Raji (cell line): Measurements from ENCODE around the gene PFKFB3.

Source experiments
- POLR2A ChIP-seq: IDR thresholded peaks from 2 replicates; pipeline ENCODE4 v1.6.1; 2011; ENCODE audit warnings: low read depth, low read length, control low read depth; ENCODE audit not compliant: insufficient read depth

PFKFB3 gene

GRCh38 chr10:6232846-6233724, 30.4 kb downstream of the PFKFB3 start:
- no peak for TF ChIP-seq POLR2A

- TF ChIP-seq POLR2A = no peak
Measured at GRCh38 chr10:6233725-6234277, 31.1 kb downstream of the PFKFB3 start.

GRCh38 chr10:6234371-6234770, 31.6 kb downstream of the PFKFB3 start:
- no peak for TF ChIP-seq POLR2A

GRCh38 chr10:6236349-6237198, 33.8 kb downstream of the PFKFB3 start:
- no peak for TF ChIP-seq POLR2A

GRCh38 chr10:6237199-6237530, 34.4 kb downstream of the PFKFB3 start:
- no peak for TF ChIP-seq POLR2A

GRCh38 chr10:6239213-6239991, 36.7 kb downstream of the PFKFB3 start:
- no peak for TF ChIP-seq POLR2A

- no peak for TF ChIP-seq POLR2A
Measured at GRCh38 chr10:6240254-6240653, 37.5 kb downstream of the PFKFB3 start.

GRCh38 chr10:6242089-6242488, 39.4 kb downstream of the PFKFB3 start:
- TF ChIP-seq POLR2A = no peak

GRCh38 chr10:6244510-6244909, 41.8 kb downstream of the PFKFB3 start:
- no peak for TF ChIP-seq POLR2A

- no peak for TF ChIP-seq POLR2A
Measured at GRCh38 chr10:6247041-6247712, 44.4 kb downstream of the PFKFB3 start.

GRCh38 chr10:6249698-6250097, 47.0 kb downstream of the PFKFB3 start:
- TF ChIP-seq POLR2A = no peak

GRCh38 chr10:6250745-6251144, 48.0 kb downstream of the PFKFB3 start:
- TF ChIP-seq POLR2A = no peak

GRCh38 chr10:6254201-6254600, 51.5 kb downstream of the PFKFB3 start:
- no peak for TF ChIP-seq POLR2A

- no peak for TF ChIP-seq POLR2A
Measured at GRCh38 chr10:6255548-6256061, 52.9 kb downstream of the PFKFB3 start.
